Natural killer cell (primary cell): ENCODE data around the gene INTS7. TPM values are rescaled to one million over a fixed set of nuclear protein-coding genes. Genes with fewer than 3 reads are reported as not detected.

Experiments used
- ATAC-seq, 3 donors: fragments of 150-1000 bp in 2 of 3; fragments of 200-7000 bp in 1 of 3; cut with Tn5 transposase; 1 replicate in 1 of 3; 2 replicates in 2 of 3; pipeline ENCODE4 v1.10.0; 2021; ENCODE audit warnings: mild to moderate bottlenecking in 2 of 3, moderate library complexity in 2 of 3
- DNase-seq, 2 donors: peaks; one replicate each; pipeline versions ENCODE4 v3.0.0 to v3.0.0-alpha.2; 2013 to 2021; ENCODE audit warnings: mixed read lengths in 1 of 2
- H3K27ac ChIP-seq: one replicate; pipeline ENCODE4 v1.5.1; 2013; ENCODE audit warnings: mild to moderate bottlenecking, low read length
- H3K27me3 ChIP-seq: one replicate; pipeline ENCODE4 v1.6.1; 2013; ENCODE audit warnings: low read length; ENCODE audit not compliant: control insufficient read depth, insufficient read depth
- H3K36me3 ChIP-seq: one replicate; pipeline ENCODE4 v1.6.1; 2013; ENCODE audit warnings: low read length; ENCODE audit not compliant: control insufficient read depth, insufficient read depth
- H3K4me1 ChIP-seq: one replicate; pipeline ENCODE4 v1.6.1; 2013; ENCODE audit warnings: low read length; ENCODE audit not compliant: control insufficient read depth, insufficient read depth
- H3K4me3 ChIP-seq: one replicate; pipeline ENCODE4 v1.5.1; 2013; ENCODE audit warnings: low read length
- H3K9me3 ChIP-seq: one replicate; pipeline ENCODE4 v1.6.1; 2013; ENCODE audit warnings: low read length; ENCODE audit not compliant: control insufficient read depth, insufficient read depth
- H3K27ac Mint-ChIP-seq, 2 donors: one replicate each; pipeline ENCODE4 v1.8.0; 2022; ENCODE audit warnings: mild to moderate bottlenecking in 2 of 2, mixed read lengths in 2 of 2, moderate library complexity in 1 of 2
- H3K27me3 Mint-ChIP-seq, 2 donors: one replicate each; pipeline ENCODE4 v1.8.0; 2022; ENCODE audit warnings: low read depth in 2 of 2, mixed read lengths in 2 of 2
- H3K36me3 Mint-ChIP-seq: one replicate; pipeline ENCODE4 v1.8.0; 2022; ENCODE audit warnings: mixed read lengths
- H3K4me1 Mint-ChIP-seq, 2 donors: one replicate each; pipeline ENCODE4 v1.8.0; 2022; ENCODE audit warnings: mixed read lengths in 2 of 2
- H3K4me3 Mint-ChIP-seq: one replicate; pipeline ENCODE4 v1.8.0; 2022; ENCODE audit warnings: mild to moderate bottlenecking, moderate library complexity, mixed read lengths
- H3K9me3 Mint-ChIP-seq, 2 donors: one replicate each; pipeline ENCODE4 v1.8.0; 2022; ENCODE audit warnings: mixed read lengths in 2 of 2
- CTCF ChIP-seq: fragments of 200-600 bp; IDR thresholded peaks from one replicate; pipeline ENCODE4 v1.8.0; 2022; ENCODE audit warnings: antibody characterized with exemption
- WGBS: methylation state at CpG from one replicate; pipeline ENCODE4 v1.1.7; 2013; ENCODE audit warnings: missing lambda C conversion rate; ENCODE audit not compliant: insufficient coverage; 5-methylcytosine and 5-hydroxymethylcytosine counted together
- intact Hi-C: fragments of 100-400 bp; cut with micrococcal nuclease; formaldehyde crosslinking; loops from one replicate; pipeline ENCODE4 v1.14.2; 2022
- total RNA-seq, 4 donors: library from RNA; stranded (reverse); fragments of 120-200 nt in 1 of 4; gene quantifications; one replicate each; pipeline versions ENCODE4 v1.2.3 to v1.2.4, GENCODE V29; 2013 to 2022

The INTS7 gene
- total RNA-seq, 3 donors from 2014 or later (not counting 1 experiment from before 2014, with no cell fraction given) = 10.0 to 20.3 (median 11.0) TPM

DNA sequence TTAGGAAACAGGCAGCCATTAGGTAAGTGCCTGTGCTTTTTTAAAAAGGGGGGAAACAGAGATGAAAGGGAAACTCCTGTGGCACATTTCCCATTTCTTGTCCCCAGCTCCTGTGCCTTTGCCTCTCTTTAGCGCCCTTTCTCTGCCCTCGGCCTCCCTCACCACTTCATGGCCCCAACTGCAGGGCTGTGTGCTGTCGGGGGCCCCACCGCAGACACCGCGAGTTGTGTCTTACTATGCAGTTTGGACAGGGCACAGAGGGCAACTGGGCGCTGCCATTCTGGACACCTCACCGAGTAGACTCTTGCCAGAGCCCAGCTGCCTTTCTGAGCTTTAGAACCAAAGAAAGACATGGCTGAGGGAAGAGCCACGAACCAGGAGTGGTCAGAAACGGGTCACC is 111.1 kb downstream of the INTS7 start:
- no peaks in the 10 kb centered on the region for H3K9me3 ChIP-seq
- no peak for TF ChIP-seq CTCF
- no peak overlapping the region for H3K4me3 ChIP-seq
- H3K27me3 ChIP-seq = no peaks in the 10 kb centered on the region
- H3K4me1 Mint-ChIP-seq = peaks cover 2 to 7% of the 10 kb centered on the region in 2 donors
- no peak for DNase-seq
- no peaks in the 10 kb centered on the region for H3K9me3 Mint-ChIP-seq
- no peak overlapping the region for H3K4me3 Mint-ChIP-seq
- 86% methylated on average over 10 of the region's 10 CpGs for WGBS
- H3K27ac ChIP-seq = no peak overlapping the region
- intact Hi-C loops = no loop called here
- H3K27me3 Mint-ChIP-seq = no peaks in the 10 kb centered on the region
- no peaks in the 10 kb centered on the region for H3K36me3 Mint-ChIP-seq
- no peak overlapping the region for H3K27ac Mint-ChIP-seq
- no peaks in the 10 kb centered on the region for H3K4me1 ChIP-seq
- H3K36me3 ChIP-seq = no peaks in the 10 kb centered on the region
- no peak for ATAC-seq

- H3K9me3 ChIP-seq = no peaks in the 10 kb centered on the region
- ATAC-seq = no peak
- intact Hi-C loops = no loop called here
- DNase-seq = no peak
- no peaks in the 10 kb centered on the region for H3K4me1 ChIP-seq
- no peaks in the 10 kb centered on the region for H3K36me3 ChIP-seq
- Mint-ChIP-seq H3K27me3 (peaks cover 0 to 3% of the 10 kb centered on the region in 2 donors), H3K36me3 (no peaks in the 10 kb centered on the region), H3K9me3 (no peaks in the 10 kb centered on the region), H3K27ac (no peak overlapping the region), H3K4me1 (no peaks in the 10 kb centered on the region), H3K4me3 (no peak overlapping the region)
- no peak for TF ChIP-seq CTCF
- no peak overlapping the region for H3K4me3 ChIP-seq
- no peaks in the 10 kb centered on the region for H3K27me3 ChIP-seq
- no peak overlapping the region for H3K27ac ChIP-seq
- WGBS = 90% methylated on average over 5 of the region's 5 CpGs
Measured at GRCh38 chr1:211923095-211923494, 112.3 kb downstream of the INTS7 start.

GRCh38 chr1:211921579-211922095 is 113.7 kb downstream of the INTS7 start:
- no peak overlapping the region for H3K4me3 ChIP-seq
- no peak overlapping the region for H3K27ac ChIP-seq
- Mint-ChIP-seq H3K9me3 (no peaks in the 10 kb centered on the region), H3K4me3 (no peak overlapping the region), H3K27ac (no peak overlapping the region), H3K27me3 (peaks cover 0 to 3% of the 10 kb centered on the region in 2 donors), H3K36me3 (no peaks in the 10 kb centered on the region), H3K4me1 (no peaks in the 10 kb centered on the region)
- H3K27me3 ChIP-seq = no peaks in the 10 kb centered on the region
- DNase-seq = no peak
- TF ChIP-seq CTCF = no peak
- no peaks in the 10 kb centered on the region for H3K4me1 ChIP-seq
- intact Hi-C loops = no loop called here
- no peaks in the 10 kb centered on the region for H3K9me3 ChIP-seq
- ATAC-seq = no peak
- WGBS = 90% methylated on average over 9 of the region's 9 CpGs
- H3K36me3 ChIP-seq = no peaks in the 10 kb centered on the region

GRCh38 chr1:211920602-211921226 is 114.6 kb downstream of the INTS7 start:
- ATAC-seq (no peak), DNase-seq (no peak)
- peaks cover 0 to 3% of the 10 kb centered on the region in 2 donors for H3K27me3 Mint-ChIP-seq
- H3K4me1 Mint-ChIP-seq = no peaks in the 10 kb centered on the region
- WGBS = 96% methylated on average over 4 of the region's 4 CpGs
- Histone ChIP-seq H3K27ac (no peak overlapping the region), H3K4me3 (no peak overlapping the region), H3K36me3 (no peaks in the 10 kb centered on the region), H3K4me1 (no peaks in the 10 kb centered on the region), H3K27me3 (no peaks in the 10 kb centered on the region), H3K9me3 (no peaks in the 10 kb centered on the region)
- TF ChIP-seq CTCF = no peak
- no peak overlapping the region for H3K4me3 Mint-ChIP-seq
- no peaks in the 10 kb centered on the region for H3K36me3 Mint-ChIP-seq
- no peak overlapping the region for H3K27ac Mint-ChIP-seq
- no peaks in the 10 kb centered on the region for H3K9me3 Mint-ChIP-seq
- intact Hi-C loops = no loop called here
